Naive thymus-derived CD4-positive, alpha-beta T cell (primary cell): Measurements from ENCODE around the gene CXCL16. TPM values are rescaled to one million over a fixed set of nuclear protein-coding genes. Genes with fewer than 3 reads are reported as not detected.

Experiments
- ATAC-seq: fragments of 150-1000 bp; cut with Tn5 transposase; 2 replicates; pipeline ENCODE4 v1.10.0; 2021; ENCODE audit warnings: mild to moderate bottlenecking, moderate library complexity
- CTCF ChIA-PET: fragments of 350-600 bp; sonication (Branson Sonifier 250); formaldehyde crosslinking; loops from one replicate; lab custom pipeline; 2021; ENCODE audit warnings: antibody characterized with exemption; lab: Charles Lee
- POLR2A ChIA-PET: fragments of 350-600 bp; sonication (Branson Sonifier 250); formaldehyde crosslinking; loops from one replicate; lab custom pipeline; 2021; ENCODE audit warnings: antibody characterized with exemption, inconsistent platforms; lab: Charles Lee
- DNase-seq, 9 donors: peaks; one replicate each; pipeline versions ENCODE4 v3.0.0 to v3.0.0-alpha.2; 2020 to 2022; ENCODE audit warnings: mixed read lengths in 1 of 9
- H3K27ac ChIP-seq: one replicate; pipeline ENCODE4 v1.7.0; 2013; ENCODE audit warnings: mild to moderate bottlenecking, low read depth, low read length, moderate library complexity
- H3K27me3 ChIP-seq, 2 donors: one replicate each; pipeline ENCODE4 v1.7.0; 2013; ENCODE audit warnings: low read length in 2 of 2, mild to moderate bottlenecking in 2 of 2, moderate library complexity in 2 of 2; ENCODE audit not compliant: control insufficient read depth in 2 of 2, insufficient read depth in 2 of 2
- H3K36me3 ChIP-seq, 3 experiments: 1 replicate in 2 of 3; 2 replicates in 1 of 3; pipeline ENCODE4 v1.7.0; 2013; ENCODE audit warnings: low read length in 3 of 3, mild to moderate bottlenecking in 3 of 3, moderate library complexity in 1 of 3; ENCODE audit not compliant: insufficient read depth in 3 of 3, control insufficient read depth in 2 of 3
- H3K4me1 ChIP-seq, 2 donors: one replicate each; pipeline ENCODE4 v1.7.0; 2013; ENCODE audit warnings: low read length in 2 of 2, mild to moderate bottlenecking in 2 of 2, moderate library complexity in 1 of 2; ENCODE audit not compliant: control insufficient read depth in 2 of 2, insufficient read depth in 2 of 2
- H3K4me3 ChIP-seq: 2 replicates; pipeline ENCODE4 v1.7.0; 2013; ENCODE audit warnings: mild to moderate bottlenecking, low read length
- H3K9me3 ChIP-seq, 3 experiments: 1 replicate in 2 of 3; 2 replicates in 1 of 3; pipeline ENCODE4 v1.7.0; 2013; ENCODE audit warnings: low read length in 3 of 3; ENCODE audit not compliant: control insufficient read depth in 2 of 3
- H3K27ac Mint-ChIP-seq, 9 donors: one replicate each; pipeline ENCODE4 v1.8.0; 2020 to 2022; ENCODE audit warnings: mixed read lengths in 9 of 9, mild to moderate bottlenecking in 8 of 9, moderate library complexity in 5 of 9, inconsistent platforms in 2 of 9
- H3K27me3 Mint-ChIP-seq, 5 donors: one replicate each; pipeline ENCODE4 v1.8.0; 2021 to 2022; ENCODE audit warnings: mixed read lengths in 5 of 5, mild to moderate bottlenecking in 1 of 5
- H3K36me3 Mint-ChIP-seq, 5 donors: one replicate each; pipeline ENCODE4 v1.8.0; 2020 to 2022; ENCODE audit warnings: mixed read lengths in 5 of 5, mild to moderate bottlenecking in 3 of 5, inconsistent platforms in 1 of 5
- H3K4me1 Mint-ChIP-seq, 7 donors: one replicate each; pipeline ENCODE4 v1.8.0; 2020 to 2022; ENCODE audit warnings: mixed read lengths in 7 of 7, mild to moderate bottlenecking in 3 of 7, inconsistent platforms in 1 of 7
- H3K4me3 Mint-ChIP-seq, 10 donors: one replicate each; pipeline ENCODE4 v1.8.0; 2020 to 2022; ENCODE audit warnings: mild to moderate bottlenecking in 10 of 10, mixed read lengths in 10 of 10, moderate library complexity in 6 of 10, inconsistent platforms in 2 of 10
- H3K9me3 Mint-ChIP-seq, 11 donors: one replicate each; pipeline ENCODE4 v1.8.0; 2020 to 2022; ENCODE audit warnings: mixed read lengths in 11 of 11, mild to moderate bottlenecking in 4 of 11, inconsistent platforms in 1 of 11, moderate library complexity in 1 of 11
- intact Hi-C, 2 donors: fragments of 100-400 bp; cut with micrococcal nuclease; formaldehyde crosslinking; loops; one replicate each; pipeline ENCODE4 v1.15.1; 2023
- polyA plus RNA-seq, 2 donors: library from polyadenylated mRNA; unstranded; fragments of 300-500 nt; fragmentation: Illumina TruSeq; gene quantifications; one replicate each; pipeline ENCODE4 v1.2.3, GENCODE V29; 2021
- total RNA-seq, 6 experiments: library from RNA in 5 of 6; stranded (reverse) in 5 of 6; gene quantifications; 1 replicate in 5 of 6; 2 replicates in 1 of 6; pipeline ENCODE4 v1.2.3 and lab custom pipeline; 2021 to 2026

Gene CXCL16
- total and polyA plus RNA-seq, 7 experiments from 2014 or later: 1.2 to 68.0 (median 3.4) TPM

- no peak for DNase-seq
- H3K9me3 Mint-ChIP-seq: no peaks in the 10 kb centered on the region
Measured at GRCh38 chr17:4759776-4760236, 20.1 kb upstream of the CXCL16 start.

DNA sequence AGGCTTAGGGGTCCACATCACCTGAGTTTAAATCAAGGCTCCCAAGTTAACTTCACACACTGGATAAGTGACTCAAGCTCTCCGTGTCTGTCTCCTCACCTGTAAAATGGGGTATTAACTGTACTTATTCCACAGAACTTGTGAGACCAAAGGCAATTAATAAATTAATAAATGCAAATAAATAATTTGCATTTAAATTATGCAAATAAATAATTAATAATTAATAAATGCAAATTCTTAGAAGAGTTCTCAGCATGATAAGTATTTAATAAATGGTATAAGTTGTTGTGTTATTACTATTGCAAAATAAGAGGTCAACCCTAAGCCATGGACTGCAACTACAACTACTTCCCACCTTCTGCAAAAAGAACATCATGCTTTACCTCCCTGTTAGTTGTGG, 13.7 kb upstream of the CXCL16 start:
- intact Hi-C loops: no loop called here
- Histone ChIP-seq H3K27ac (no peak overlapping the region), H3K9me3 (no peaks in the 10 kb centered on the region), H3K36me3 (no peaks in the 10 kb centered on the region), H3K4me1 (peaks cover 0 to 3% of the 10 kb centered on the region in 2 donors), H3K4me3 (no peak overlapping the region), H3K27me3 (no peaks in the 10 kb centered on the region)
- ChIA-PET POLR2A (no interaction called here), CTCF (no interaction called here)
- peaks cover 3 to 6% (median 5%) of the 10 kb centered on the region in 7 donors for H3K4me1 Mint-ChIP-seq
- no peaks in the 10 kb centered on the region for H3K36me3 Mint-ChIP-seq
- no peak for ATAC-seq
- H3K27ac Mint-ChIP-seq: no peak overlapping the region
- no peak overlapping the region for H3K4me3 Mint-ChIP-seq
- peaks cover 8 to 58% (median 15%) of the 10 kb centered on the region in 5 donors for H3K27me3 Mint-ChIP-seq
- peaks cover 0 to 1% (median 0%) of the 10 kb centered on the region in 11 donors for H3K9me3 Mint-ChIP-seq
- DNase-seq: no peak

More at GRCh38 chr17:4759776-4760236, 20.1 kb upstream of the CXCL16 start:
- Mint-ChIP-seq H3K27ac (no peak overlapping the region), H3K36me3 (no peaks in the 10 kb centered on the region), H3K4me1 (no peaks in the 10 kb centered on the region), H3K27me3 (peaks cover 6 to 37% (median 7%) of the 10 kb centered on the region in 5 donors), H3K4me3 (no peak overlapping the region)
- intact Hi-C loops: no loop called here
- H3K9me3 ChIP-seq: no peaks in the 10 kb centered on the region
- H3K27me3 ChIP-seq: no peaks in the 10 kb centered on the region
- H3K27ac ChIP-seq: no peak overlapping the region
- peak; percentile 67 for ATAC-seq
- CTCF ChIA-PET: no interaction called here
- H3K36me3 ChIP-seq: no peaks in the 10 kb centered on the region
- POLR2A ChIA-PET: no interaction called here
- H3K4me1 ChIP-seq: no peaks in the 10 kb centered on the region
- H3K4me3 ChIP-seq: no peak overlapping the region

DNA sequence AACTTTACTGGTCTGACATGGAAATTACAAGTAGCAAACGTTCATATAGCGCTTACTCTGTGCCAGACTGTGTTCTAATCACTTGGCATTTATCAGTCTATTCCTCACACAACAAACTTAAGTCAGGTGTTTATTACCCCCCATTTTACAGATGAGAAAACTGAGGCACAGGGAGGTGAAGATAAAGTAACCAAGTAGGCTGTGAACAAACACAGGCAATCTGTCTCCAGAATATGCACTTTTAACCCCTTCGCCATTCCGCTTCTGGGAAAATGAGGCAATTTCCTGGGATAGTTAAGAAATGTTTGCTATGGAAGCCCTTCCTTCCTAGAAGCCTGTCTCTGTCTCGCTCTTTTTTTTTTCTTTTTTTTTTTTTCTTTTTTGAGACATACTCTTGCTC, 12.2 kb upstream of the CXCL16 start:
- H3K27me3 Mint-ChIP-seq: peaks cover 8 to 52% (median 15%) of the 10 kb centered on the region in 5 donors
- H3K27me3 ChIP-seq: no peaks in the 10 kb centered on the region
- no peaks in the 10 kb centered on the region for H3K36me3 Mint-ChIP-seq
- H3K4me1 ChIP-seq: peaks cover 5 to 7% of the 10 kb centered on the region in 2 donors
- H3K27ac ChIP-seq: no peak overlapping the region
- H3K27ac Mint-ChIP-seq: no peak overlapping the region
- CTCF ChIA-PET: no interaction called here
- intact Hi-C loops: no loop called here
- no peak overlapping the region for H3K4me3 Mint-ChIP-seq
- ATAC-seq (no peak), DNase-seq (no peak)
- H3K4me1 Mint-ChIP-seq: peaks cover 13 to 16% (median 14%) of the 10 kb centered on the region in 7 donors
- H3K9me3 Mint-ChIP-seq: peaks cover 0 to 1% (median 0%) of the 10 kb centered on the region in 11 donors
- H3K36me3 ChIP-seq: no peaks in the 10 kb centered on the region
- POLR2A ChIA-PET: no interaction called here
- H3K4me3 ChIP-seq: no peak overlapping the region
- H3K9me3 ChIP-seq: no peaks in the 10 kb centered on the region

GRCh38 chr17:4750606-4751005, 10.9 kb upstream of the CXCL16 start:
- H3K9me3 ChIP-seq: no peaks in the 10 kb centered on the region
- H3K27me3 Mint-ChIP-seq: peaks cover 8 to 52% (median 15%) of the 10 kb centered on the region in 5 donors
- ChIA-PET CTCF (no interaction called here), POLR2A (interaction anchor here (0.7 kb wide), 1 partner anchor 113 kb away, joined by 3 read pairs; no protein-coding TSS in a partner anchor)
- peaks cover 13 to 26% (median 17%) of the 10 kb centered on the region in 7 donors for H3K4me1 Mint-ChIP-seq
- no peaks in the 10 kb centered on the region for H3K36me3 Mint-ChIP-seq
- no peaks in the 10 kb centered on the region for H3K36me3 ChIP-seq
- intact Hi-C loops: no loop called here
- peaks cover 5 to 7% of the 10 kb centered on the region in 2 donors for H3K4me1 ChIP-seq
- H3K27me3 ChIP-seq: no peaks in the 10 kb centered on the region
- no peak overlapping the region for H3K4me3 Mint-ChIP-seq
- no peak overlapping the region for H3K4me3 ChIP-seq
- DNase-seq: no peak
- no peak for ATAC-seq
- H3K27ac ChIP-seq: no peak overlapping the region
- H3K9me3 Mint-ChIP-seq: peaks cover 0 to 1% (median 0%) of the 10 kb centered on the region in 11 donors
- no peak overlapping the region for H3K27ac Mint-ChIP-seq

GRCh38 chr17:4748686-4749085, 9.0 kb upstream of the CXCL16 start:
- intact Hi-C loops: loop anchor here (1.0 to 5.0 kb wide), 2 partner anchors 9 to 36 kb away; partner anchors contain the start of genes ARRB2 (in 2 of the 2), CXCL16 (in 1 of the 2) and ZMYND15 (in 1 of the 2)
- Mint-ChIP-seq H3K9me3 (peaks cover 0 to 1% (median 0%) of the 10 kb centered on the region in 11 donors), H3K27me3 (peaks cover 0 to 45% (median 2%) of the 10 kb centered on the region in 5 donors), H3K4me3 (peak overlapping the region in 7 of 10 donors; percentile 37 to 76 (median 72)), H3K27ac (peak overlapping the region in 4 of 9 donors; percentile 35 to 73 (median 62)), H3K4me1 (peaks cover 13 to 26% (median 21%) of the 10 kb centered on the region in 7 donors), H3K36me3 (no peaks in the 10 kb centered on the region)
- Histone ChIP-seq H3K27ac (no peak overlapping the region), H3K9me3 (no peaks in the 10 kb centered on the region), H3K27me3 (no peaks in the 10 kb centered on the region), H3K36me3 (no peaks in the 10 kb centered on the region), H3K4me3 (no peak overlapping the region), H3K4me1 (peaks cover 5 to 7% of the 10 kb centered on the region in 2 donors)
- ChIA-PET POLR2A (interaction anchor here (0.5 to 0.9 kb wide), 2 partner anchors 17 to 47 kb away, joined by 3 to 4 read pairs; partner anchors contain the start of gene PSMB6), CTCF (no interaction called here)
- DNase-seq (no peak), ATAC-seq (no peak)

- intact Hi-C loops: loop anchor here (1.0 to 5.0 kb wide), 2 partner anchors 9 to 36 kb away; partner anchors contain the start of genes ARRB2 (in 2 of the 2), CXCL16 (in 1 of the 2) and ZMYND15 (in 1 of the 2)
- ATAC-seq (peak; percentile 95), DNase-seq (peak in 7 of 9 donors; percentile 28 to 67 (median 58))
- Mint-ChIP-seq H3K36me3 (no peaks in the 10 kb centered on the region), H3K27ac (peak overlapping the region; percentile 61 to 90 (median 77)), H3K4me1 (peaks cover 13 to 26% (median 21%) of the 10 kb centered on the region in 7 donors), H3K4me3 (peak overlapping the region; percentile 66 to 77 (median 72)), H3K9me3 (peaks cover 0 to 1% (median 0%) of the 10 kb centered on the region in 11 donors), H3K27me3 (peaks cover 0 to 40% (median 0%) of the 10 kb centered on the region in 5 donors)
- ChIA-PET POLR2A (interaction anchor here (0.6 to 1.2 kb wide), 3 partner anchors 9 to 37 kb away, joined by 3 read pairs; no protein-coding TSS in a partner anchor), CTCF (no interaction called here)
- Histone ChIP-seq H3K4me1 (peaks cover 5 to 7% of the 10 kb centered on the region in 2 donors), H3K36me3 (no peaks in the 10 kb centered on the region), H3K9me3 (no peaks in the 10 kb centered on the region), H3K4me3 (no peak overlapping the region), H3K27ac (no peak overlapping the region), H3K27me3 (no peaks in the 10 kb centered on the region)
Measured at GRCh38 chr17:4747847-4748246, 8.1 kb upstream of the CXCL16 start.
